Keratinocyte (primary cell): Measurements from ENCODE around the gene PARD3. TPM values are rescaled to one million over a fixed set of nuclear protein-coding genes. Genes with fewer than 3 reads are reported as not detected.

Experiments used
- DNase-seq: peaks from one replicate; pipeline ENCODE4 v3.0.0-alpha.2; 2011; ENCODE audit warnings: low read depth, missing footprints, low spot score
- FAIRE-seq: peaks from 2 replicates; lab custom pipeline; 2011; peaks lifted over from hg19 to GRCh38; lab: Jason Lieb, UNC
- H2AFZ ChIP-seq: 2 replicates; pipeline ENCODE4 v1.6.0; 2012; ENCODE audit warnings: low read length, control low read depth, inconsistent platforms; ENCODE audit not compliant: control insufficient read depth
- H3K27ac ChIP-seq: 2 replicates; pipeline ENCODE4 v1.5.1; 2011; ENCODE audit warnings: low read length; ENCODE audit not compliant: control insufficient read depth, insufficient read depth
- H3K27me3 ChIP-seq: 3 replicates; pipeline ENCODE4 v1.6.0; 2011; ENCODE audit warnings: low read length; ENCODE audit not compliant: control insufficient read depth, insufficient read depth; ENCODE audit errors: extremely low read depth
- H3K36me3 ChIP-seq, 2 experiments: 2 replicates in 1 of 2; 3 replicates in 1 of 2; pipeline ENCODE4 v1.5.1; 2011; ENCODE audit warnings: low read length in 2 of 2, mild to moderate bottlenecking in 1 of 2; ENCODE audit not compliant: control insufficient read depth in 2 of 2, insufficient read depth in 2 of 2; ENCODE audit errors: extremely low read depth in 1 of 2
- H3K4me1 ChIP-seq: 3 replicates; pipeline ENCODE4 v1.5.1; 2011; ENCODE audit warnings: low read length; ENCODE audit not compliant: control insufficient read depth, insufficient read depth; ENCODE audit errors: extremely low read depth
- H3K4me2 ChIP-seq: 3 replicates; pipeline ENCODE4 v1.6.0; 2011; ENCODE audit warnings: low read depth, low read length; ENCODE audit not compliant: control insufficient read depth, insufficient read depth; ENCODE audit errors: extremely low read depth
- H3K4me3 ChIP-seq, 3 experiments: fragments of 200-600 bp in 1 of 3; sonication (generic) in 1 of 3; 2 replicates in 2 of 3; 3 replicates in 1 of 3; pipeline ENCODE4 v1.5.1; 2011 to 2016; ENCODE audit warnings: low read length in 3 of 3, mild to moderate bottlenecking in 3 of 3, control low read depth in 2 of 3, inconsistent platforms in 1 of 3, low read depth in 1 of 3, mixed read lengths in 1 of 3, mixed run types in 1 of 3, moderate library complexity in 1 of 3; ENCODE audit not compliant: control insufficient read depth in 2 of 3, insufficient read depth in 2 of 3; ENCODE audit errors: extremely low read depth in 1 of 3
- H3K79me2 ChIP-seq: 2 replicates; pipeline ENCODE4 v1.6.0; 2012; ENCODE audit warnings: low read length; ENCODE audit not compliant: control insufficient read depth, insufficient read depth
- H3K9ac ChIP-seq: 3 replicates; pipeline ENCODE4 v1.6.0; 2011; ENCODE audit warnings: low read length; ENCODE audit not compliant: control insufficient read depth, insufficient read depth; ENCODE audit errors: extremely low read depth
- H3K9me1 ChIP-seq: 3 replicates; pipeline ENCODE4 v1.6.0; 2011; ENCODE audit warnings: low read length; ENCODE audit not compliant: control insufficient read depth, insufficient read depth; ENCODE audit errors: extremely low read depth
- H3K9me3 ChIP-seq: 2 replicates; pipeline ENCODE4 v1.5.1; 2012; ENCODE audit warnings: low read depth, low read length; ENCODE audit not compliant: control insufficient read depth
- H4K20me1 ChIP-seq: 3 replicates; pipeline ENCODE4 v1.6.0; 2011; ENCODE audit warnings: low read length; ENCODE audit not compliant: control insufficient read depth, insufficient read depth; ENCODE audit errors: extremely low read depth
- EZH2 ChIP-seq: IDR thresholded peaks from one replicate; pipeline ENCODE4 v1.6.1; 2012; ENCODE audit warnings: inconsistent platforms, mild to moderate bottlenecking, low read length, moderate library complexity
- dilution Hi-C: fragments of 300-500 bp; cut with MboI; formaldehyde crosslinking; loops from one replicate; pipeline ENCODE4 v1.7.0; 2020; ENCODE audit warnings: low sequenced_read_pairs; ENCODE audit not compliant: extremely low pct_ligation_motif_present
- polyA plus RNA-seq, 5 experiments: library from polyadenylated mRNA; depleted of rRNA in 3 of 5; stranded (reverse) in 3 of 5; stranded (forward) in 1 of 5; unstranded in 1 of 5; fragments of >200 nt; gene quantifications; 1 replicate in 1 of 5; 2 replicates in 3 of 5; 3 replicates in 1 of 5; pipeline versions ENCODE4 v1.2.1 to v1.2.3, GENCODE V29; 2011 to 2012; ENCODE audit warnings: missing spikeins in 2 of 5, low read depth in 1 of 5, low replicate concordance in 1 of 5
- TF ChIP-seq, protein P1 (sequence below), 3 experiments: IDR thresholded peaks in 1 of 3; conservative IDR thresholded peaks in 1 of 3; optimal IDR thresholded peaks in 1 of 3; 2 replicates in 2 of 3; 3 replicates in 1 of 3; pipeline versions ENCODE3 to v1.5.1; 2011; ENCODE audit warnings: low read length in 3 of 3, mild to moderate bottlenecking in 3 of 3, moderate library complexity in 2 of 3, control low read depth in 1 of 3, inconsistent platforms in 1 of 3; ENCODE audit not compliant: insufficient read depth in 2 of 3; ENCODE audit errors: extremely low read depth in 1 of 3

Gene PARD3
- polyA plus RNA-seq, 1 donor (not counting 4 experiments of a cell fraction or from before 2014, with no cell fraction given): 46.4 TPM

DNA sequence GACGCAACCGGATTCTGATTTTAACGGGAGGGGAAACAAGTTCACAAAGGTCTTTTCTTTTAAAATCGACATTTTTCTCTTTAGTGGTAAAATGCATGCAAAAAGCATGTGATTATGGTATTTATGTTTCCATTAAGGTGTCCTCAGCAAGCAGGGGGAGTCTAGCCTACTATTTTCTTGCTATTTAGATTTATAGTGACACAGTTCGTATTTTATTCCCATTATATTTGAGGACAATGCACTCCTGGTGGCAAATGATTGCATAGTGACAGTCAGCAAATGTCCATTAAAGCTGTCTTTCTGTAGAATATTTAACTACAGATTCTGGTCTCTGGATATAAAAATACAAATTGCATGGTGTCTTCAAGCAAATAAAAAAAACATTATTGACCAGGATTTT, 554.2 kb downstream of the PARD3 start:
- Histone ChIP-seq H3K4me1 (no peaks in the 10 kb centered on the region), H3K4me2 (no peak overlapping the region), H4K20me1 (no peaks in the 10 kb centered on the region), H3K27me3 (no peaks in the 10 kb centered on the region), H3K9me1 (no peaks in the 10 kb centered on the region), H3K36me3 (no peaks in the 10 kb centered on the region), H3K9ac (no peak overlapping the region), H3K79me2 (no peaks in the 10 kb centered on the region), H3K4me3 (no peak overlapping the region), H2AFZ (no peak overlapping the region), H3K27ac (no peak overlapping the region), H3K9me3 (no peaks in the 10 kb centered on the region)
- no peak for FAIRE-seq
- dilution Hi-C loops: no loop called here
- no peak for DNase-seq
- TF ChIP-seq, protein P1, sequence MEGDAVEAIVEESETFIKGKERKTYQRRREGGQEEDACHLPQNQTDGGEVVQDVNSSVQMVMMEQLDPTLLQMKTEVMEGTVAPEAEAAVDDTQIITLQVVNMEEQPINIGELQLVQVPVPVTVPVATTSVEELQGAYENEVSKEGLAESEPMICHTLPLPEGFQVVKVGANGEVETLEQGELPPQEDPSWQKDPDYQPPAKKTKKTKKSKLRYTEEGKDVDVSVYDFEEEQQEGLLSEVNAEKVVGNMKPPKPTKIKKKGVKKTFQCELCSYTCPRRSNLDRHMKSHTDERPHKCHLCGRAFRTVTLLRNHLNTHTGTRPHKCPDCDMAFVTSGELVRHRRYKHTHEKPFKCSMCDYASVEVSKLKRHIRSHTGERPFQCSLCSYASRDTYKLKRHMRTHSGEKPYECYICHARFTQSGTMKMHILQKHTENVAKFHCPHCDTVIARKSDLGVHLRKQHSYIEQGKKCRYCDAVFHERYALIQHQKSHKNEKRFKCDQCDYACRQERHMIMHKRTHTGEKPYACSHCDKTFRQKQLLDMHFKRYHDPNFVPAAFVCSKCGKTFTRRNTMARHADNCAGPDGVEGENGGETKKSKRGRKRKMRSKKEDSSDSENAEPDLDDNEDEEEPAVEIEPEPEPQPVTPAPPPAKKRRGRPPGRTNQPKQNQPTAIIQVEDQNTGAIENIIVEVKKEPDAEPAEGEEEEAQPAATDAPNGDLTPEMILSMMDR (optimal IDR thresholded peaks at IDR 0.05 in 1 of 3, IDR thresholded peaks at IDR 0.05 in 1 of 3, conservative IDR thresholded peaks at IDR 0.05 in 1 of 3; ENCODE audit: extremely low read depth in 1 of 3, insufficient read depth in 2 of 3, low read length in 3 of 3): no peak
- TF ChIP-seq EZH2: no peak

DNA sequence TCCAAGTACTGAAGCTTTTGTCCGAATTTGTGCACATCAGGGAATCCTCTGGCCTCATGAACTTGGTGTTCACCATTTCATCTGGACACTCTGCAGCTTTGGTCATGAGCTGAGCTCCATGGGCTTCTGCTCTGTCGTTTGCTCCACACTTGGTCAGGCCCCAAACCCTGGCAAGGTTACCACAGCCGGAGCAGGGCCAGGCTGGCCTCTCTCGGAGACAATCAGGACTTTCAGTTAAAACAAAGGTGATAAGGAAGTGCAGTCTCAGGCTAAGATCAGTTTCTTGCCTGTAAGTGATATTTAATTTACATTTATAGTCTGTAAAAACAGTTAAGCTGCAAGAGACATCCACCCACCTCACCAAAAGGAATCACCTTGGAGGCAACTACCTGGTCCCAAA, 558.9 kb downstream of the PARD3 start:
- H4K20me1 ChIP-seq: no peaks in the 10 kb centered on the region
- dilution Hi-C loops: no loop called here
- FAIRE-seq: no peak
- TF ChIP-seq, protein P1 (optimal IDR thresholded peaks at IDR 0.05 in 1 of 3, IDR thresholded peaks at IDR 0.05 in 1 of 3, conservative IDR thresholded peaks at IDR 0.05 in 1 of 3; ENCODE audit: extremely low read depth in 1 of 3, insufficient read depth in 2 of 3, low read length in 3 of 3): no peak
- TF ChIP-seq EZH2: no peak
- H3K36me3 ChIP-seq: no peaks in the 10 kb centered on the region
- no peak overlapping the region for H3K4me2 ChIP-seq
- peaks cover 18% of the 10 kb centered on the region for H3K4me1 ChIP-seq
- H3K9me3 ChIP-seq: no peaks in the 10 kb centered on the region
- H3K79me2 ChIP-seq: no peaks in the 10 kb centered on the region
- no peak for DNase-seq
- H3K27me3 ChIP-seq: no peaks in the 10 kb centered on the region
- H2AFZ ChIP-seq: no peak overlapping the region
- H3K27ac ChIP-seq: no peak overlapping the region
- H3K9me1 ChIP-seq: no peaks in the 10 kb centered on the region
- no peak overlapping the region for H3K9ac ChIP-seq
- no peak overlapping the region for H3K4me3 ChIP-seq
